Fibroblast of the aortic adventitia (primary cell): ENCODE data around the gene USP17L18. TPM values are rescaled to one million over a fixed set of nuclear protein-coding genes. Genes with fewer than 3 reads are reported as not detected.
"Not testable (repeated sequence)": the region's sequence is repeated elsewhere in the genome, so short reads cannot be mapped to it uniquely, and the experiment has no call there.

Experiments
- DNase-seq: peaks from one replicate; pipeline ENCODE4 v3.0.0-alpha.2; 2010; ENCODE audit warnings: low read depth
- H3K4me3 ChIP-seq: 2 replicates; pipeline ENCODE4 v1.5.1; 2011; ENCODE audit warnings: low read depth, mild to moderate bottlenecking, control low read depth, low read length, moderate library complexity
- total RNA-seq: library from RNA; depleted of rRNA; stranded (reverse); fragments of >200 nt; gene quantifications from 2 replicates; pipeline ENCODE4 v1.2.3, GENCODE V29; 2012; ENCODE audit warnings: low replicate concordance

Gene USP17L18, protein sequence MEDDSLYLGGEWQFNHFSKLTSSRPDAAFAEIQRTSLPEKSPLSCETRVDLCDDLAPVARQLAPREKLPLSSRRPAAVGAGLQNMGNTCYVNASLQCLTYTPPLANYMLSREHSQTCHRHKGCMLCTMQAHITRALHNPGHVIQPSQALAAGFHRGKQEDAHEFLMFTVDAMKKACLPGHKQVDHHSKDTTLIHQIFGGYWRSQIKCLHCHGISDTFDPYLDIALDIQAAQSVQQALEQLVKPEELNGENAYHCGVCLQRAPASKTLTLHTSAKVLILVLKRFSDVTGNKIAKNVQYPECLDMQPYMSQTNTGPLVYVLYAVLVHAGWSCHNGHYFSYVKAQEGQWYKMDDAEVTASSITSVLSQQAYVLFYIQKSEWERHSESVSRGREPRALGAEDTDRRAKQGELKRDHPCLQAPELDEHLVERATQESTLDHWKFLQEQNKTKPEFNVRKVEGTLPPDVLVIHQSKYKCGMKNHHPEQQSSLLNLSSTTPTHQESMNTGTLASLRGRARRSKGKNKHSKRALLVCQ
- not detected in 2 replicates for total RNA-seq

GRCh38 chr4:9247953-9248680 is at the start of gene USP17L18:
TSS of gene USP17L18 (plus strand) at chr4:9248630. CDS start at chr4:9248630, 0 bp downstream.
- not testable (repeated sequence) for H3K4me3 ChIP-seq, DNase-seq

DNA sequence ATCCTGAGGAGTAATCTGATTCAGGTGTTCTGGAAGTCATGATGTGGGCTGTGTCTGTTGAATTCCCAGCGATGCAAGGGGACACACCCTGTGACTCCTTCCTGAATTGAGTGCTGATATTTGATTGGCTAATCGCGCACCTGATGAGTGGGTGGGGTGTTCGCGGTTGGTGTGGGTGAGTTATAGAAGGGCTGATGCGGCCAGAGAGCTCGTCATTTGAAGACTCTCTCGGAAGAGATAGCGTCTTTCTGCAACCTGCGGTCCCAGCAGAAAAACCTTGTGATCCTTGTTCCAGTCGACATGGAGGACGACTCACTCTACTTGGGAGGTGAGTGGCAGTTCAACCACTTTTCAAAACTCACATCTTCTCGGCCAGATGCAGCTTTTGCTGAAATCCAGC is 38.1 kb upstream of the USP17L18 start, which contains the start of gene USP17L10:
USP17L10 (plus strand) TSS at position 301 of the 400 bp plus-strand sequence; CDS start at position 301, 0 bp downstream.
- not testable (repeated sequence) for DNase-seq, H3K4me3 ChIP-seq

GRCh38 chr4:9214701-9215100 is 33.7 kb upstream of the USP17L18 start:
- H3K4me3 ChIP-seq, DNase-seq: not testable (repeated sequence)

DNA sequence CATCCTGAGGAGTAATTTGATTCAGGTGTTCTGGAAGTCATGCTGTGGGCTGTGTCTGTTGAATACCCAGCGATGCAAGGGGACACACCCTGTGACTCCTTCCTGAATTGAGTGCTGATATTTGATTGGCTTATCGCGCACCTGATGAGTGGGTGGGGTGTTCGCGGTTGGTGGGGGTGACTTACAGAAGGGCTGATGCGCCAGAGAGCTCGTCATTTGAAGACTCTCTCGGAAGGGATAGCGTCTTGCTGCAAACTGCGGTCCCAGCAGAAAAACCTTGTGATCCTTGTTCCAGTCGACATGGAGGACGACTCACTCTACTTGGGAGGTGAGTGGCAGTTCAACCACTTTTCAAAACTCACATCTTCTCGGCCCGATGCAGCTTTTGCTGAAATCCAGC is 33.3 kb upstream of the USP17L18 start, which contains the start of gene USP17L11:
USP17L11 (plus strand) TSS at position 301 of the 400 bp plus-strand sequence; CDS start at position 301, 0 bp downstream.
- H3K4me3 ChIP-seq, DNase-seq: not testable (repeated sequence)

- not testable (repeated sequence) for DNase-seq, H3K4me3 ChIP-seq
These were observed 28.6 kb upstream of the USP17L18 start, which contains the start of gene USP17L12 for GRCh38 chr4:9219852-9220251. TSS of gene USP17L12 (plus strand) at chr4:9220152. CDS start at chr4:9220152, 0 bp downstream.

- not testable (repeated sequence) for DNase-seq, H3K4me3 ChIP-seq
These were observed 23.8 kb upstream of the USP17L18 start, which contains the start of gene USP17L13 for GRCh38 chr4:9224596-9224995. TSS of gene USP17L13 (plus strand) at chr4:9224896. CDS start at chr4:9224896, 0 bp downstream.

DNA sequence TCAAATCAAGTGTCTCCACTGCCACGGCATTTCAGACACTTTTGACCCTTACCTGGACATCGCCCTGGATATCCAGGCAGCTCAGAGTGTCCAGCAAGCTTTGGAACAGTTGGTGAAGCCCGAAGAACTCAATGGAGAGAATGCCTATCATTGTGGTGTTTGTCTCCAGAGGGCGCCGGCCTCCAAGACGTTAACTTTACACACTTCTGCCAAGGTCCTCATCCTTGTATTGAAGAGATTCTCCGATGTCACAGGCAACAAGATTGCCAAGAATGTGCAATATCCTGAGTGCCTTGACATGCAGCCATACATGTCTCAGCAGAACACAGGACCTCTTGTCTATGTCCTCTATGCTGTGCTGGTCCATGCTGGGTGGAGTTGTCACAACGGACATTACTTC is 18.2 kb upstream of the USP17L18 start:
- not testable (repeated sequence) for DNase-seq, H3K4me3 ChIP-seq

DNA sequence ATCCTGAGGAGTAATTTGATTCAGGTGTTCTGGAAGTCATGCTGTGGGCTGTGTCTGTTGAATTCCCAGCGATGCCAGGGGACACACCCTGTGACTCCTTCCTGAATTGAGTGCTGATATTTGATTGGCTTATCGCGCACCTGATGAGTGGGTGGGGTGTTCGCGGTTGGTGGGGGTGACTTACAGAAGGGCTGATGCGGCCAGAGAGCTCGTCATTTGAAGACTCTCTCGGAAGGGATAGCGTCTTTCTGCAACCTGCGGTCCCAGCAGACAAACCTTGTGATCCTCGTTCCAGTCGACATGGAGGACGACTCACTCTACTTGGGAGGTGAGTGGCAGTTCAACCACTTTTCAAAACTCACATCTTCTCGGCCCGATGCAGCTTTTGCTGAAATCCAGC is 14.3 kb upstream of the USP17L18 start, which contains the start of gene USP17L15:
USP17L15 (plus strand) TSS at position 301 of the 400 bp plus-strand sequence; CDS start at position 301, 0 bp downstream.
- not testable (repeated sequence) for DNase-seq, H3K4me3 ChIP-seq

- not testable (repeated sequence) for H3K4me3 ChIP-seq, DNase-seq
These were observed 10.0 kb upstream of the USP17L18 start for GRCh38 chr4:9238461-9238860.

GRCh38 chr4:9243579-9243978 is 4.9 kb upstream of the USP17L18 start, which contains the start of gene USP17L17:
TSS of gene USP17L17 (plus strand) at chr4:9243879. CDS start at chr4:9243879, 0 bp downstream.
- DNase-seq, H3K4me3 ChIP-seq: not testable (repeated sequence)

DNA sequence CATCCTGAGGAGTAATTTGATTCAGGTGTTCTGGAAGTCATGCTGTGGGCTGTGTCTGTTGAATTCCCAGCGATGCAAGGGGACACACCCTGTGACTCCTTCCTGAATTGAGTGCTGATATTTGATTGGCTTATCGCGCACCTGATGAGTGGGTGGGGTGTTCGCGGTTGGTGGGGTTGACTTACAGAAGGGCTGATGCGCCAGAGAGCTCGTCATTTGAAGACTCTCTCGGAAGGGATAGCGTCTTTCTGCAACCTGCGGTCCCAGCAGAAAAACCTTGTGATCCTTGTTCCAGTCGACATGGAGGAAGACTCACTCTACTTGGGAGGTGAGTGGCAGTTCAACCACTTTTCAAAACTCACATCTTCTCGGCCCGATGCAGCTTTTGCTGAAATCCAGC is 4.6 kb downstream of the USP17L18 start, which contains the start of gene USP17L19:
USP17L19 (plus strand) TSS at position 301 of the 400 bp plus-strand sequence; CDS start at position 301, 0 bp downstream.
- not testable (repeated sequence) for DNase-seq, H3K4me3 ChIP-seq

DNA sequence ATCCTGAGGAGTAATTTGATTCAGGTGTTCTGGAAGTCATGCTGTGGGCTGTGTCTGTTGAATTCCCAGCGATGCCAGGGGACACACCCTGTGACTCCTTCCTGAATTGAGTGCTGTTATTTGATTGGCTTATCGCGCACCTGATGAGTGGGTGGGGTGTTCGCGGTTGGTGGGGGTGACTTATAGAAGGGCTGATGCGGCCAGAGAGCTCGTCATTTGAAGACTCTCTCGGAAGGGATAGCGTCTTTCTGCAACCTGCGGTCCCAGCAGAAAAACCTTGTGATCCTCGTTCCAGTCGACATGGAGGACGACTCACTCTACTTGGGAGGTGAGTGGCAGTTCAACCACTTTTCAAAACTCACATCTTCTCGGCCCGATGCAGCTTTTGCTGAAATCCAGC is 9.4 kb downstream of the USP17L18 start, which contains the start of gene USP17L20:
USP17L20 (plus strand) TSS at position 301 of the 400 bp plus-strand sequence; CDS start at position 301, 0 bp downstream.
- DNase-seq, H3K4me3 ChIP-seq: not testable (repeated sequence)

GRCh38 chr4:9262572-9262971 is 14.1 kb downstream of the USP17L18 start, which contains the start of gene USP17L21:
TSS of gene USP17L21 (plus strand) at chr4:9262872. CDS start at chr4:9262872, 0 bp downstream.
- not testable (repeated sequence) for H3K4me3 ChIP-seq, DNase-seq

DNA sequence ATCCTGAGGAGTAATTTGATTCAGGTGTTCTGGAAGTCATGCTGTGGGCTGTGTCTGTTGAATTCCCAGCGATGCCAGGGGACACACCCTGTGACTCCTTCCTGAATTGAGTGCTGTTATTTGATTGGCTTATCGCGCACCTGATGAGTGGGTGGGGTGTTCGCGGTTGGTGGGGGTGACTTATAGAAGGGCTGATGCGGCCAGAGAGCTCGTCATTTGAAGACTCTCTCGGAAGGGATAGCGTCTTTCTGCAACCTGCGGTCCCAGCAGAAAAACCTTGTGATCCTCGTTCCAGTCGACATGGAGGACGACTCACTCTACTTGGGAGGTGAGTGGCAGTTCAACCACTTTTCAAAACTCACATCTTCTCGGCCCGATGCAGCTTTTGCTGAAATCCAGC is 18.9 kb downstream of the USP17L18 start, which contains the start of gene USP17L22:
USP17L22 (plus strand) TSS at position 301 of the 400 bp plus-strand sequence; CDS start at position 301, 0 bp downstream.
- H3K4me3 ChIP-seq, DNase-seq: not testable (repeated sequence)

- H3K4me3 ChIP-seq, DNase-seq: not testable (repeated sequence)
These were observed 23.3 kb downstream of the USP17L18 start for GRCh38 chr4:9271719-9272118.
